ENCODE data around the gene LARP4B.

GRCh38 chr10:964321-964987 lies 32.9 kb upstream of the LARP4B start:
- TF ChIP-seq, protein P1, sequence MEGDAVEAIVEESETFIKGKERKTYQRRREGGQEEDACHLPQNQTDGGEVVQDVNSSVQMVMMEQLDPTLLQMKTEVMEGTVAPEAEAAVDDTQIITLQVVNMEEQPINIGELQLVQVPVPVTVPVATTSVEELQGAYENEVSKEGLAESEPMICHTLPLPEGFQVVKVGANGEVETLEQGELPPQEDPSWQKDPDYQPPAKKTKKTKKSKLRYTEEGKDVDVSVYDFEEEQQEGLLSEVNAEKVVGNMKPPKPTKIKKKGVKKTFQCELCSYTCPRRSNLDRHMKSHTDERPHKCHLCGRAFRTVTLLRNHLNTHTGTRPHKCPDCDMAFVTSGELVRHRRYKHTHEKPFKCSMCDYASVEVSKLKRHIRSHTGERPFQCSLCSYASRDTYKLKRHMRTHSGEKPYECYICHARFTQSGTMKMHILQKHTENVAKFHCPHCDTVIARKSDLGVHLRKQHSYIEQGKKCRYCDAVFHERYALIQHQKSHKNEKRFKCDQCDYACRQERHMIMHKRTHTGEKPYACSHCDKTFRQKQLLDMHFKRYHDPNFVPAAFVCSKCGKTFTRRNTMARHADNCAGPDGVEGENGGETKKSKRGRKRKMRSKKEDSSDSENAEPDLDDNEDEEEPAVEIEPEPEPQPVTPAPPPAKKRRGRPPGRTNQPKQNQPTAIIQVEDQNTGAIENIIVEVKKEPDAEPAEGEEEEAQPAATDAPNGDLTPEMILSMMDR (optimal IDR thresholded peaks at IDR 0.05 in 1 of 3, IDR thresholded peaks at IDR 0.05 in 1 of 3, conservative IDR thresholded peaks at IDR 0.05 in 1 of 3; ENCODE audit: extremely low read depth in 1 of 3, insufficient read depth in 2 of 3, low read length in 3 of 3), result no peak
- TF ChIP-seq EZH2 (IDR thresholded peaks at IDR 0.05; ENCODE audit: low read length), result no peak
